H9 (cell line): ENCODE data around the gene PARD3. TPM values are rescaled to one million over a fixed set of nuclear protein-coding genes. Genes with fewer than 3 reads are reported as not detected.

Experiments
- DNase-seq: peaks from one replicate; pipeline ENCODE4 v3.0.0-alpha.2; 2017
- H2AFZ ChIP-seq: one replicate; pipeline ENCODE4 v1.6.1; 2013; ENCODE audit warnings: mild to moderate bottlenecking, low read length, control low read depth, moderate library complexity
- H2AK5ac ChIP-seq: 2 replicates; pipeline ENCODE4 v1.6.1; 2013; ENCODE audit warnings: low read length, control low read depth, mixed read lengths; ENCODE audit not compliant: insufficient read length
- H2BK120ac ChIP-seq: one replicate; pipeline ENCODE4 v1.6.1; 2013; ENCODE audit warnings: low read depth, mild to moderate bottlenecking, low read length, control low read depth, inconsistent platforms; ENCODE audit not compliant: poor library complexity, severe bottlenecking
- H2BK12ac ChIP-seq: 2 replicates; pipeline ENCODE4 v1.6.1; 2013; ENCODE audit warnings: low read length, control low read depth, mixed read lengths, low read depth; ENCODE audit not compliant: insufficient read length
- H2BK15ac ChIP-seq: 2 replicates; pipeline ENCODE4 v1.6.1; 2013; ENCODE audit warnings: low read depth, low read length, control low read depth
- H2BK20ac ChIP-seq: one replicate; pipeline ENCODE4 v1.6.1; 2013; ENCODE audit warnings: low read depth, mild to moderate bottlenecking, low read length, control low read depth, inconsistent platforms; ENCODE audit not compliant: poor library complexity, severe bottlenecking
- H2BK5ac ChIP-seq: 2 replicates; pipeline ENCODE4 v1.6.1; 2013; ENCODE audit warnings: low read length, control low read depth, mixed read lengths; ENCODE audit not compliant: insufficient read length
- H3K14ac ChIP-seq: 2 replicates; pipeline ENCODE4 v1.6.1; 2013; ENCODE audit warnings: low read length, control low read depth; ENCODE audit not compliant: insufficient read depth
- H3K18ac ChIP-seq: 2 replicates; pipeline ENCODE4 v1.6.1; 2013; ENCODE audit warnings: low read depth, mild to moderate bottlenecking, mixed read lengths, low read length, control low read depth; ENCODE audit not compliant: insufficient read length
- H3K23ac ChIP-seq: 2 replicates; pipeline ENCODE4 v1.6.1; 2013; ENCODE audit warnings: low read length, control low read depth, mixed read lengths, low read depth; ENCODE audit not compliant: insufficient read length
- H3K23me2 ChIP-seq: 2 replicates; pipeline ENCODE4 v1.6.1; 2013; ENCODE audit warnings: low read depth, mild to moderate bottlenecking, mixed read lengths, low read length, control low read depth; ENCODE audit not compliant: insufficient read length, poor library complexity, severe bottlenecking
- H3K27ac ChIP-seq: 2 replicates; pipeline ENCODE4 v1.5.1; 2013; ENCODE audit warnings: low read length, control low read depth, mixed read lengths, low read depth; ENCODE audit not compliant: insufficient read length
- H3K27me3 ChIP-seq: 2 replicates; pipeline ENCODE4 v1.6.1; 2013; ENCODE audit warnings: low read length, control low read depth, inconsistent platforms; ENCODE audit not compliant: insufficient read depth
- H3K4ac ChIP-seq: 2 replicates; pipeline ENCODE4 v1.6.1; 2013; ENCODE audit warnings: low read depth, mild to moderate bottlenecking, control low read depth, inconsistent platforms, low read length, moderate library complexity
- H3K4me1 ChIP-seq: 2 replicates; pipeline ENCODE4 v1.6.1; 2013; ENCODE audit warnings: low read length, control low read depth, inconsistent platforms; ENCODE audit not compliant: insufficient read depth
- H3K4me2 ChIP-seq: 2 replicates; pipeline ENCODE4 v1.6.1; 2013; ENCODE audit warnings: low read length, control low read depth, mixed read lengths; ENCODE audit not compliant: insufficient read length, insufficient read depth
- H3K56ac ChIP-seq: 2 replicates; pipeline ENCODE4 v1.6.1; 2013; ENCODE audit warnings: low read depth, mild to moderate bottlenecking, mixed read lengths, low read length, control low read depth; ENCODE audit not compliant: insufficient read length
- H3K79me1 ChIP-seq: 2 replicates; pipeline ENCODE4 v1.6.1; 2013; ENCODE audit warnings: low read depth, mild to moderate bottlenecking, moderate library complexity, low read length, control low read depth, inconsistent platforms; ENCODE audit not compliant: insufficient read depth, poor library complexity, severe bottlenecking
- H3K79me2 ChIP-seq: 2 replicates; pipeline ENCODE4 v1.6.1; 2013; ENCODE audit warnings: low read length, control low read depth, inconsistent platforms; ENCODE audit not compliant: insufficient read depth
- H3K9ac ChIP-seq: 2 replicates; pipeline ENCODE4 v1.6.1; 2013; ENCODE audit warnings: low read length, control low read depth, mixed read lengths; ENCODE audit not compliant: insufficient read length; ENCODE audit errors: extremely low read depth
- H3K9me3 ChIP-seq: one replicate; pipeline ENCODE4 v1.6.1; 2013; ENCODE audit warnings: low read depth, low read length, inconsistent platforms; ENCODE audit not compliant: control insufficient read depth
- H3T11ph ChIP-seq: one replicate; pipeline ENCODE4 v1.6.1; 2013; ENCODE audit warnings: mild to moderate bottlenecking, low read length, control low read depth, inconsistent platforms
- H4K20me1 ChIP-seq: one replicate; pipeline ENCODE4 v1.6.1; 2013; ENCODE audit not compliant: control insufficient read depth, insufficient read length, insufficient read depth
- H4K5ac ChIP-seq: 2 replicates; pipeline ENCODE4 v1.6.1; 2013; ENCODE audit warnings: low read depth, mild to moderate bottlenecking, mixed read lengths, low read length, control low read depth; ENCODE audit not compliant: insufficient read length
- H4K8ac ChIP-seq: replicated peaks from 2 replicates; pipeline ENCODE4 v1.6.1; 2013; ENCODE audit warnings: low read length, control low read depth, mixed read lengths, low read depth; ENCODE audit not compliant: insufficient read length
- H4K91ac ChIP-seq: 2 replicates; pipeline ENCODE4 v1.6.1; 2013; ENCODE audit warnings: low read depth, mild to moderate bottlenecking, moderate library complexity, mixed read lengths, low read length, control low read depth; ENCODE audit not compliant: insufficient read length
- H3K27ac Mint-ChIP-seq, 3 experiments: 2 replicates in 2 of 3; 3 replicates in 1 of 3; pipeline ENCODE4 v1.8.0; 2020 to 2021; ENCODE audit warnings: mixed read lengths in 3 of 3, mild to moderate bottlenecking in 1 of 3, moderate library complexity in 1 of 3
- H3K27me3 Mint-ChIP-seq: 2 replicates; pipeline ENCODE4 v1.8.0; 2021; ENCODE audit warnings: low read depth, mild to moderate bottlenecking, moderate library complexity, mixed read lengths
- H3K36me3 Mint-ChIP-seq, 3 experiments: 2 replicates in 2 of 3; 3 replicates in 1 of 3; pipeline ENCODE4 v1.8.0; 2020 to 2021; ENCODE audit warnings: low read depth in 3 of 3, mixed read lengths in 3 of 3; ENCODE audit not compliant: insufficient read depth in 1 of 3
- H3K4me1 Mint-ChIP-seq, 2 experiments: 2 replicates each; pipeline ENCODE4 v1.8.0; 2020; ENCODE audit warnings: mixed read lengths in 2 of 2
- H3K4me3 Mint-ChIP-seq, 2 experiments: 2 replicates in 1 of 2; 3 replicates in 1 of 2; pipeline ENCODE4 v1.8.0; 2020 to 2021; ENCODE audit warnings: mild to moderate bottlenecking in 2 of 2, mixed read lengths in 2 of 2, moderate library complexity in 1 of 2
- H3K9me3 Mint-ChIP-seq, 2 experiments: 2 replicates in 1 of 2; 3 replicates in 1 of 2; pipeline ENCODE4 v1.8.0; 2020; ENCODE audit warnings: mild to moderate bottlenecking in 2 of 2, mixed read lengths in 2 of 2, moderate library complexity in 1 of 2
- WGBS: extraction: QIAGEN DNeasy Blood & Tissue Kit; methylation state at CpG from one replicate; pipeline ENCODE4 v1.1.7; 2013; ENCODE audit warnings: missing lambda C conversion rate, low lambda C conversion rate, mixed read lengths; ENCODE audit not compliant: insufficient read length; ENCODE audit errors: extremely low coverage; 5-methylcytosine and 5-hydroxymethylcytosine counted together
- total RNA-seq: library from RNA; stranded (reverse); gene quantifications from 2 replicates; pipeline ENCODE4 v1.2.1, GENCODE V29; 2021
- TF ChIP-seq, protein P1 (sequence below): fragments of 200-600 bp; sonication (generic); conservative IDR thresholded peaks from 3 replicates; pipeline ENCODE4 v1.8.0; 2021; ENCODE audit warnings: antibody characterized with exemption, mild to moderate bottlenecking

The PARD3 gene
- total RNA-seq, 1 experiment from 2014 or later = 44.7 TPM

DNA sequence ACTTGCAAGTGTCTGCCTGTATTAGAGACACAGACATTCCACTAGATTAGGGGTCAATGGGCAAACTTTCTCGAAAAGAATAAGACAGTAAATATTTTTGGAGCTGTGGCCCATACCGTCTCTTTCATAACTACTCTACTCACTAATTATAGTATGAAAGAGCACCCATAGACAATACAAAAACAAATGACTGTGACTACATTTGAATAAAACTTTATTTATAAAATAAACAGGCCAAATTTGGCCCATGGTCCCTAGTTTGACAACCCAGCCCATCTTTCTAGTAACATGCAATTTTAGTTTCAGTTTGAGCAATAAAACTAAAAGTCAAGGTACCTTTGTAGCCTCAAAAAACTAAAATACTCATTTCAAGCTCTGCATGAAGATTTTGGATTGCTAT, 294.6 kb downstream of the PARD3 start:
- Mint-ChIP-seq H3K4me1 (peaks cover 11 to 12% of the 10 kb centered on the region in 2 experiments), H3K9me3 (no peaks in the 10 kb centered on the region), H3K36me3 (peaks cover 0 to 6% (median 3%) of the 10 kb centered on the region in 3 experiments; a peak in 2 of 7 replicates), H3K27ac (no peak overlapping the region), H3K4me3 (no peak overlapping the region), H3K27me3 (no peaks in the 10 kb centered on the region)
- H3K27ac ChIP-seq = no peak overlapping the region
- no peak overlapping the region for H2BK20ac ChIP-seq
- H3K79me1 ChIP-seq = no peaks in the 10 kb centered on the region
- peaks cover 2% of the 10 kb centered on the region; the same call in 1 of the 2 replicates for H3K79me2 ChIP-seq
- no peaks in the 10 kb centered on the region for H4K20me1 ChIP-seq
- DNase-seq = no peak
- H2AK5ac ChIP-seq = no peak overlapping the region
- no peak overlapping the region for H2BK120ac ChIP-seq
- H3K4me2 ChIP-seq = no peak overlapping the region
- H3K18ac ChIP-seq = no peak overlapping the region
- TF ChIP-seq, protein P1, sequence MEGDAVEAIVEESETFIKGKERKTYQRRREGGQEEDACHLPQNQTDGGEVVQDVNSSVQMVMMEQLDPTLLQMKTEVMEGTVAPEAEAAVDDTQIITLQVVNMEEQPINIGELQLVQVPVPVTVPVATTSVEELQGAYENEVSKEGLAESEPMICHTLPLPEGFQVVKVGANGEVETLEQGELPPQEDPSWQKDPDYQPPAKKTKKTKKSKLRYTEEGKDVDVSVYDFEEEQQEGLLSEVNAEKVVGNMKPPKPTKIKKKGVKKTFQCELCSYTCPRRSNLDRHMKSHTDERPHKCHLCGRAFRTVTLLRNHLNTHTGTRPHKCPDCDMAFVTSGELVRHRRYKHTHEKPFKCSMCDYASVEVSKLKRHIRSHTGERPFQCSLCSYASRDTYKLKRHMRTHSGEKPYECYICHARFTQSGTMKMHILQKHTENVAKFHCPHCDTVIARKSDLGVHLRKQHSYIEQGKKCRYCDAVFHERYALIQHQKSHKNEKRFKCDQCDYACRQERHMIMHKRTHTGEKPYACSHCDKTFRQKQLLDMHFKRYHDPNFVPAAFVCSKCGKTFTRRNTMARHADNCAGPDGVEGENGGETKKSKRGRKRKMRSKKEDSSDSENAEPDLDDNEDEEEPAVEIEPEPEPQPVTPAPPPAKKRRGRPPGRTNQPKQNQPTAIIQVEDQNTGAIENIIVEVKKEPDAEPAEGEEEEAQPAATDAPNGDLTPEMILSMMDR = no peak
- no peak overlapping the region for H2BK12ac ChIP-seq
- H4K91ac ChIP-seq = no peak overlapping the region
- H3K56ac ChIP-seq = no peak overlapping the region
- H3K27me3 ChIP-seq = no peaks in the 10 kb centered on the region
- H3K9ac ChIP-seq = no peak overlapping the region
- H4K8ac ChIP-seq = no peak overlapping the region
- H3K23ac ChIP-seq = no peak overlapping the region
- no peak overlapping the region for H2AFZ ChIP-seq
- H4K5ac ChIP-seq = no peak overlapping the region
- no peaks in the 10 kb centered on the region; the same call in 1 of the 2 replicates for H3K4me1 ChIP-seq
- no peak overlapping the region for H3K14ac ChIP-seq
- H3T11ph ChIP-seq = no peak overlapping the region
- no peaks in the 10 kb centered on the region for H3K9me3 ChIP-seq
- whole genome bisulfite sequencing = no CpG with 5 or more reads among the region's 2 CpGs
- H3K4ac ChIP-seq = no peak overlapping the region
- no peak overlapping the region for H2BK5ac ChIP-seq
- no peaks in the 10 kb centered on the region for H3K23me2 ChIP-seq
- H2BK15ac ChIP-seq = no peak overlapping the region
